Measurements from ENCODE around the gene ADAMTS9.

The ADAMTS9 gene

DNA sequence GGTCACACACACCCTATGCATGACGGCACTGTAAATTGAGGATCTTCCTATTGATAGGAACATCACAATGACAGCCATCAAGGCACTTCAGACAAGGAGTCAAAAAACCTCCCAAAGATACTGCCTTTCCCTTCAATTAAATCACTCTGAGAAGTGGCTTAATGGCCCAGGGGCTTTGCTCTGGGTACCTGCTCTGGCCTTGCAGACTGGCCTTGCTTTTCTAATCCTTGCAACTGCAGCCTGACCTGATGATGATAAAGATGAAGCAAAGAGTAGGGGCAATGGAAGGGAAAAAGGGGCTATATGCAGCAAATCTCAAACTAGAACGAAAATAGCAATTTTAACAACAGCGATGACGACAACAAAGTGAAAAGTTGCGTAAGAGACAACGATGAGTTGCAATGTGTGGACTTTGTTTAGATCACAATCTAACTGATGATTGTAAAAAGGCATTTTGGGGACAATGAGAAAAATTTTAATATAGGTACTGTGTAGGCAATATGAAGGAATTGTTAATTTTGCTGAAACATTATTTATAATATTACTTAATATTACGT is 14.6 kb downstream of the ADAMTS9 start:
- Histone ChIP-seq H3K27me3 (no peaks in the 10 kb centered on the region), H3K27ac (no peak overlapping the region), H3K9me3 (no peaks in the 10 kb centered on the region), H3K4me1 (ENCODE audit: control insufficient read depth in 1 of 2, insufficient read depth in 1 of 2, low read depth in 1 of 2, low read length in 1 of 2) (no peaks in the 10 kb centered on the region), H3K36me3 (no peaks in the 10 kb centered on the region), H3K4me3 (ENCODE audit: low read depth in 1 of 2, low read length in 1 of 2) (no peak overlapping the region)
- TF ChIP-seq, protein P1, sequence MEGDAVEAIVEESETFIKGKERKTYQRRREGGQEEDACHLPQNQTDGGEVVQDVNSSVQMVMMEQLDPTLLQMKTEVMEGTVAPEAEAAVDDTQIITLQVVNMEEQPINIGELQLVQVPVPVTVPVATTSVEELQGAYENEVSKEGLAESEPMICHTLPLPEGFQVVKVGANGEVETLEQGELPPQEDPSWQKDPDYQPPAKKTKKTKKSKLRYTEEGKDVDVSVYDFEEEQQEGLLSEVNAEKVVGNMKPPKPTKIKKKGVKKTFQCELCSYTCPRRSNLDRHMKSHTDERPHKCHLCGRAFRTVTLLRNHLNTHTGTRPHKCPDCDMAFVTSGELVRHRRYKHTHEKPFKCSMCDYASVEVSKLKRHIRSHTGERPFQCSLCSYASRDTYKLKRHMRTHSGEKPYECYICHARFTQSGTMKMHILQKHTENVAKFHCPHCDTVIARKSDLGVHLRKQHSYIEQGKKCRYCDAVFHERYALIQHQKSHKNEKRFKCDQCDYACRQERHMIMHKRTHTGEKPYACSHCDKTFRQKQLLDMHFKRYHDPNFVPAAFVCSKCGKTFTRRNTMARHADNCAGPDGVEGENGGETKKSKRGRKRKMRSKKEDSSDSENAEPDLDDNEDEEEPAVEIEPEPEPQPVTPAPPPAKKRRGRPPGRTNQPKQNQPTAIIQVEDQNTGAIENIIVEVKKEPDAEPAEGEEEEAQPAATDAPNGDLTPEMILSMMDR (IDR thresholded peaks at IDR 0.05): no peak

- TF ChIP-seq, protein P1 (IDR thresholded peaks at IDR 0.05): no peak
- Histone ChIP-seq H3K4me3 (ENCODE audit: low read depth in 1 of 2, low read length in 1 of 2) (no peak overlapping the region), H3K27ac (no peak overlapping the region), H3K4me1 (ENCODE audit: control insufficient read depth in 1 of 2, insufficient read depth in 1 of 2, low read depth in 1 of 2, low read length in 1 of 2) (no peaks in the 10 kb centered on the region), H3K9me3 (no peaks in the 10 kb centered on the region), H3K36me3 (no peaks in the 10 kb centered on the region), H3K27me3 (no peaks in the 10 kb centered on the region)
These were observed 19.0 kb downstream of the ADAMTS9 start for GRCh38 chr3:64668582-64669510.

DNA sequence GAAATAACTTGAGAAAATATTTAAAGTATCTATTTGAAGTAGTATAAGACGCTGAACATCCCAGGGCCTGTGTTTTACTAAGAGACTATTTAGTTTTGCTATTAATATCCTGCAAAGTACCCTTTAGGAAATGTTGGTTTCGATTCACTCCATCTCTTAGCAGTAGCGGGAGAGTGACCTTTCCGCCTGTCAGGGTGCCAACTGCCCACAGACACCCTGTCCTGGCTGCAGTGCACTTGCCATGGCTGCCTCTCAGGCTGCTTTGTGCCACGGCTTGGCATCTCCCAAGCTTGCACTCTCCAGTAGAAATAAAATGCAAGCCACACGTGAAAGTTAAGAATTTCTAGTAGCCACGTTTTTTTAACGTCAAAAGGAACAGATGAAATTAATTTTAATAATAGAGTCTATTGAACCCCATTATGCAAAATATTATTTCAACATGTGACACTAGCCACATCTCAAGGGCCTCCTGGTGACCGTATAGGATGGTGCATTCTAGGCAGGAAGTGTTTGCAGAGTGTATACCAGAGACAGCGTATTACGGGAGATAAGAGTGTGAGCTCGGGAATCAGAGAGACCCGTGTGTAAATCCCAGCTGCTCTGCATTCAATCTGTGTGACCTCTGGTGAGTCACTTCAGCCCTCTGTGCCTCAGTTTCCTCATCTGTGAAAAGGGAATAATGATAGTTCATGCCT is 19.8 kb downstream of the ADAMTS9 start:
- no peaks in the 10 kb centered on the region for H3K9me3 ChIP-seq
- no peak overlapping the region for H3K4me3 ChIP-seq (ENCODE audit: low read depth in 1 of 2, low read length in 1 of 2)
- H3K36me3 ChIP-seq: no peaks in the 10 kb centered on the region
- H3K27ac ChIP-seq: no peak overlapping the region
- H3K4me1 ChIP-seq (ENCODE audit: control insufficient read depth in 1 of 2, insufficient read depth in 1 of 2, low read depth in 1 of 2, low read length in 1 of 2): no peaks in the 10 kb centered on the region
- TF ChIP-seq, protein P1 (IDR thresholded peaks at IDR 0.05): no peak
- no peaks in the 10 kb centered on the region for H3K27me3 ChIP-seq

GRCh38 chr3:64667138-64667537 is 20.7 kb downstream of the ADAMTS9 start:
- no peak overlapping the region for H3K4me3 ChIP-seq (ENCODE audit: low read depth in 1 of 2, low read length in 1 of 2)
- H3K36me3 ChIP-seq: no peaks in the 10 kb centered on the region
- no peaks in the 10 kb centered on the region for H3K4me1 ChIP-seq (ENCODE audit: control insufficient read depth in 1 of 2, insufficient read depth in 1 of 2, low read depth in 1 of 2, low read length in 1 of 2)
- no peaks in the 10 kb centered on the region for H3K27me3 ChIP-seq
- TF ChIP-seq, protein P1 (IDR thresholded peaks at IDR 0.05): no peak
- H3K27ac ChIP-seq: no peak overlapping the region
- no peaks in the 10 kb centered on the region for H3K9me3 ChIP-seq

DNA sequence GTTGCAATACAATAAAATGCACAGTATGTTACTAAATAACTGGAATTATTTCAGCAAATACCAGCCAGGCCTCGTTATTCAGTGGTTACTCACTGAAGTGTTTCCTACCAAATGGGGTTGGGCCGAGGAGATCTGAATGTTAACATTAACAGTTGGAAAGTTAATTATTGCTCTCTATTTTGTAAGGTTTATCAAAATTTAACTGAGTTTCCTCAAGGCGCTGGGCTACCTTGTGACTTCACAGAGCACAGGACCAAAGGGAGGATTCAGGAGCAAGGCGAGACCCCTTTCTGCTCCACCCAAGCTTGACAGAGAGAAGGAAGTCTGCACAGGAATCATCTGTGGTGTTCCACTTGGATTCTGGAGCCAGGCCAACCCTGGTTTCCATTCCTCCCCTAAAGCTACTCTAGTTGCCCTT is 21.6 kb downstream of the ADAMTS9 start:
- Histone ChIP-seq H3K36me3 (no peaks in the 10 kb centered on the region), H3K4me1 (ENCODE audit: control insufficient read depth in 1 of 2, insufficient read depth in 1 of 2, low read depth in 1 of 2, low read length in 1 of 2) (no peaks in the 10 kb centered on the region), H3K9me3 (no peaks in the 10 kb centered on the region), H3K27me3 (no peaks in the 10 kb centered on the region), H3K4me3 (ENCODE audit: low read depth in 1 of 2, low read length in 1 of 2) (no peak overlapping the region), H3K27ac (no peak overlapping the region)
- TF ChIP-seq, protein P1 (IDR thresholded peaks at IDR 0.05): no peak
